Activated CD8-positive, alpha-beta T cell treated with anti-CD3 and anti-CD28 coated beads, Interleukin-2, amount 10 ng/mL, durations not matched to agents 7 days and 5 days (primary cell): ENCODE data around the gene ABTB1. TPM values are rescaled to one million over a fixed set of nuclear protein-coding genes. Genes with fewer than 3 reads are reported as not detected.
"Not testable (repeated sequence)": the region's sequence is repeated elsewhere in the genome, so short reads cannot be mapped to it uniquely, and the experiment has no call there.

Experiments
- ATAC-seq: fragments of 150-1000 bp; cut with Tn5 transposase; one replicate; pipeline ENCODE4 v1.10.0; 2021; ENCODE audit warnings: moderate library complexity
- CTCF ChIA-PET: fragments of 350-600 bp; sonication (Branson Sonifier 250); formaldehyde crosslinking; loops from one replicate; lab custom pipeline; 2021; ENCODE audit warnings: antibody characterized with exemption; lab: Charles Lee
- POLR2A ChIA-PET: fragments of 350-600 bp; sonication (Branson Sonifier 250); formaldehyde crosslinking; loops from one replicate; lab custom pipeline; 2021; ENCODE audit warnings: antibody characterized with exemption; lab: Charles Lee
- DNase-seq: peaks from one replicate; pipeline ENCODE4 v3.0.0-alpha.2; 2020
- H3K27ac Mint-ChIP-seq: one replicate; pipeline ENCODE4 v1.8.0; 2021; ENCODE audit warnings: mild to moderate bottlenecking, mixed read lengths
- H3K27me3 Mint-ChIP-seq: one replicate; pipeline ENCODE4 v1.8.0; 2021; ENCODE audit warnings: low read depth, mixed read lengths
- H3K36me3 Mint-ChIP-seq: one replicate; pipeline ENCODE4 v1.8.0; 2021; ENCODE audit warnings: low read depth, mixed read lengths
- H3K4me1 Mint-ChIP-seq: one replicate; pipeline ENCODE4 v1.8.0; 2021; ENCODE audit warnings: low read depth, mixed read lengths
- H3K4me3 Mint-ChIP-seq: one replicate; pipeline ENCODE4 v1.8.0; 2021; ENCODE audit warnings: mild to moderate bottlenecking, mixed read lengths
- H3K9me3 Mint-ChIP-seq: one replicate; pipeline ENCODE4 v1.8.0; 2022; ENCODE audit warnings: mixed read lengths; ENCODE audit not compliant: insufficient read depth
- total RNA-seq, 2 experiments: library from RNA; stranded (reverse); gene quantifications; one replicate each; pipeline ENCODE4 v1.2.3, GENCODE V29; 2021

Gene ABTB1
- total RNA-seq, 2 experiments from 2014 or later, result 15.6 to 16.5 TPM

DNA sequence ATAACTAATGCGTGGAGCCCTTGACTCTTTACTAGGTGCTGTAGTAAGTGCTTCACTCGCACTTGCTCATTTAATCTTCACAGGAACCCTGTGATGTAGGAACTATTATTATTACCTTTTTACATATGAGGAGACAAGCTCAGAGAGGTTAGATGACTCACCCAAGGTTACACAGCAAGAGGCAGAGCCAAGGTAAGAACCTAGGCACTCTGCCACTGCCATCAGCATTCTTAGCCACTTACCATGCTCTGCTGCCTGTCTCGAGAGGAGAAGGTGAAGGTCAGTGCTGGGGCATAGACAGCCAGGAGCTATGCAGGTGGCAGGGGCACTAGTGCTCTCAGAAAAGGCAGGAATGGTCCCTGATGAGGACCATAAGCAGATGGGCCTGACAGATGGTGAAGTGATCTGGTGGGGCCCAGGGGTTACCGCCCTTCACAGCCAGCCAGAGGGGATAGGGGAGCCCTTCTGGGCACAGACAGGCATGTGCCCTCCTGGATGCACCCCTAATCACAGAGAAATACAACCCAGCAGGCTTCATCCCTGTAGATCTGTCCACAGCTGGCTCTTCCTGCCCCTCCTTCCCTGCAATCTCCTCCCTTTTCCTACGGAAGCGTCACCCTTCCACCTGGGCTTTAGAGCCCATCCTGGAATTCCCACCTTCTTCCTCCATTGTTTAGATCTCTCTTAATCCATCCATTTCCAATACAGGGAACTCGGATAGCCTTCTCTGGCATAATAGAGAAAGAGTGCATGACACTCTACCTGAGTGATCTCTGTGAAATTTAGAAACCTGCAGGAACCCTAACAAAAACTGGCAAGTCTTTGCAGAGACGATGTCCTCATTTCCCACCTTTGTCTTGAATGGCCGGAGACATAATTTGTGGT is 26.9 kb downstream of the ABTB1 start:
- Mint-ChIP-seq H3K27ac (no peak overlapping the region), H3K27me3 (peaks cover 7% of the 10 kb centered on the region), H3K9me3 (no peaks in the 10 kb centered on the region), H3K4me1 (peaks cover 12% of the 10 kb centered on the region), H3K36me3 (no peaks in the 10 kb centered on the region), H3K4me3 (no peak overlapping the region)
- no peak for ATAC-seq
- no peak for DNase-seq
- ChIA-PET POLR2A (no interaction called here), CTCF (interaction anchor here (1.7 kb wide), 1 partner anchor 125 kb away, joined by 7 read pairs; no protein-coding TSS in a partner anchor)

DNA sequence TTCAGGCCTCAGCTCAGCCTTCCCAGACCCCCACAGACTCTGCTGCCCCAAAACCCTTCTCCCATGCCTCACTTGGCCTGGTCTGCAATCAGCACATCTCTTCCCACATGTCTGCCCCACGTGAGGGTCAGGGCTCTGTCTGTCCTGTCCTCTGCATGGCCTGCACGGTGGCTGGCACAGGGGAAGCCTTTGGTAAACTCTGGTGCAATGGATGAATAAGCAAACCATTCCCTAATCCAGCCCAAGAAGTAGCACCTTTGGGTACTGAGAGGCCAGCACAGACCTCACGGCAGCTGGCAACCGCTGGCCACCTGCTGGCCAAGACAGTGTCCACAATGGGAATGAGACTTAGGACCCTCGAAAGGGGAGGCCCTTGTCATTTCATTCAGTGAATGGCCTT is 27.7 kb downstream of the ABTB1 start:
- ChIA-PET POLR2A (no interaction called here), CTCF (no interaction called here)
- Mint-ChIP-seq H3K27ac (no peak overlapping the region), H3K9me3 (no peaks in the 10 kb centered on the region), H3K27me3 (peaks cover 7% of the 10 kb centered on the region), H3K4me3 (no peak overlapping the region), H3K4me1 (peaks cover 12% of the 10 kb centered on the region), H3K36me3 (no peaks in the 10 kb centered on the region)
- DNase-seq (no peak), ATAC-seq (no peak)

DNA sequence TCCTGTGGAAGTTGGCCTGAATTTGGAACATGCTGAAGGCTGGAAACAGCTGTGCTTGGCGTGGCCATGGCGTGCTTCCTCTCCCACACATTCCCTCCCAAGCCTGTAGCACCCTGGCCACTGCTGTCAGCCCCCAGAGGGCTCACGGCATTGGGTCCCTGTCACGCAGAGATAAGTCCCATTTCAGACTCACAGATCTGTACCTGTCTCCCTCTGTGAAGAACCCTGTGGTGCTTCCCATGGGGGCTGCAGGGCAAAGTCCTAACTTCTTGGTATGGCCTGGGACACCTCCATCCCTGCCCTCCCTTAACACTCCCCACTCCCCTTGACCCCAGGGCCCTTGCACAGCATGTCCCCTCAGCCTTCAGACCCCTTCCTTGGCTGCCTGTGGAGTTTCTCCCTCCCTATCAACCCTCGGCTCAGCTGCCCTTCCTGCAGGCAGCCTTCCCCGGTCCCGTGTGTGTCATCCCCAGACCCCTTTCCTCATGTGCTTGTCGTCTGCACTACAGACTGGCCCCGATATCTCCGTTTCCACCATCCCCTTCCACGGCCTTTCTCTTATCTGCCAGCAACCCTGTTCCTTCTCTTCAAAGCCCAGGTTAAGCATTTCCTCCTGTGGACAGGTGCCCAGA is 28.6 kb downstream of the ABTB1 start:
- no peaks in the 10 kb centered on the region for H3K36me3 Mint-ChIP-seq
- DNase-seq, result no peak
- ATAC-seq, result no peak

DNA sequence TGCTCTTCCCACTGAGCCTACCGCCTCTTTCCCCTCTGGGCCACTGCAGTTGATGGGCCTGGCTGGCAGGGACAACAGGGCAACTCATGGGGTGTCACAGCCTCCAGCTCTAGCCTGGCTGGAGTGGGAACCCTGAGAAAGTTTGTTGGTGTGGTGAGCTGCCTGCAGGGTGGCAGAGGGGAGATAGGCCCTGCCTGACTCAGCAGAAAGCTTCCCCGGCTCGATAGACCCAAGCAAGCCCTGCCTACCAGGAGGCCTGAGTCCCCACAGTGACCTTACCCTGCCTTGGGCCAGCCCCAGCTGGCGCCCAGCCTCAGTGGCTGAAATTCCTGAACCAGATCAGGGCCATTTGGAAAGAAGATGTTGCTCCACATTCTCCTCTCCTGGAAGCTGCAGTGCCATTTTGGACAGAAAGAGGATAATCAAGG is 29.4 kb downstream of the ABTB1 start:
- ChIA-PET POLR2A (no interaction called here), CTCF (no interaction called here)
- Mint-ChIP-seq H3K9me3 (no peaks in the 10 kb centered on the region), H3K4me1 (peaks cover 8% of the 10 kb centered on the region), H3K36me3 (no peaks in the 10 kb centered on the region), H3K27ac (no peak overlapping the region), H3K27me3 (peaks cover 7% of the 10 kb centered on the region), H3K4me3 (no peak overlapping the region)
- ATAC-seq, result no peak
- no peak for DNase-seq

More for the DNA sequence above, 28.6 kb downstream of the ABTB1 start:
- POLR2A ChIA-PET, result no interaction called here
- CTCF ChIA-PET, result no interaction called here
- Mint-ChIP-seq H3K4me3 (no peak overlapping the region), H3K9me3 (no peaks in the 10 kb centered on the region), H3K27me3 (peaks cover 7% of the 10 kb centered on the region), H3K27ac (no peak overlapping the region), H3K4me1 (peaks cover 12% of the 10 kb centered on the region)

DNA sequence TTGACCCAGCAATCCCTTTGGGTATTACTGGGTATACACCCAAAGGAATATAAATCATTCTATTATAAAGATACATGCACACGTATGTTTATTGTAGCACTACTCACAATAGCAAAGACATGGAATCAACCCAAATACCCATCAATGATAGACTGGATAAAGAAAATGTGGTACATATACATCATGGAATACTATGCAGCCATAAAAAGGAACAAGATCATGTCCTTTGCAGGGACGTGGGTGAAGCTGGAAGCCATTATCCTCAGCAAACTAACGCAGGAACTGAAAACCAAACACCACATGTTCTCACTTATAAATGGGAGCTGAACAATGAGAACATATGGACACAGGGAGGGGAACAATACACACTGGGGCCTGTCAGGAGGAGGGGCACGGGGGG is 32.1 kb downstream of the ABTB1 start:
- H3K9me3 Mint-ChIP-seq, H3K27ac Mint-ChIP-seq, H3K36me3 Mint-ChIP-seq, H3K4me3 Mint-ChIP-seq, H3K4me1 Mint-ChIP-seq, H3K27me3 Mint-ChIP-seq, POLR2A ChIA-PET, ATAC-seq, DNase-seq: not testable (repeated sequence)
- CTCF ChIA-PET, result interaction anchor here (1.2 kb wide), 1 partner anchor 9 kb away, joined by 3 read pairs; no protein-coding TSS in a partner anchor

DNA sequence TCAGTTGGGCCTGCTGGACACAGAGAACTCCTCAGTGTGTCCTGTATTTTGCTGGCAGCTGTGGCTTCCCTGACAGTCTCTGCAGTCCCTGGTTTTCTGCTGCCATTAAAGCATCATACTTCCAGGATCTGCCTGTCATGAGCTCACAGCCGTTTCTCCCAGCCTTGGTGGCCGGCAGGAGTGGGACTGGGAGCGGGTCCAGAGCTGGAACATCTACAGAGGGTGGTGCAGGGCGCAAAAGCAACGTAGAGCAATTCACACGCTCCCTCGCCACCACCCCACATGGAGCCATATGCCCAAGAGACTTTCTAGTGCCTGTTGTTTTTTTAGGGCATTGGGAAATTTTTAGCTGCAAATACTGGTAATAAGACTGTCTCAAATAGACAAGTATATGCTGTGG is 33.6 kb downstream of the ABTB1 start:
- no peaks in the 10 kb centered on the region for H3K9me3 Mint-ChIP-seq
- H3K4me3 Mint-ChIP-seq, result no peak overlapping the region
- H3K27ac Mint-ChIP-seq, result no peak overlapping the region
- DNase-seq (no peak), ATAC-seq (no peak)
- CTCF ChIA-PET, result no interaction called here
- H3K4me1 Mint-ChIP-seq, result peaks cover 5% of the 10 kb centered on the region
- H3K36me3 Mint-ChIP-seq, result no peaks in the 10 kb centered on the region
- POLR2A ChIA-PET, result interaction anchor here (0.6 kb wide), 1 partner anchor 1555 kb away, joined by 3 read pairs; no protein-coding TSS in a partner anchor
- peaks cover 7% of the 10 kb centered on the region for H3K27me3 Mint-ChIP-seq

DNA sequence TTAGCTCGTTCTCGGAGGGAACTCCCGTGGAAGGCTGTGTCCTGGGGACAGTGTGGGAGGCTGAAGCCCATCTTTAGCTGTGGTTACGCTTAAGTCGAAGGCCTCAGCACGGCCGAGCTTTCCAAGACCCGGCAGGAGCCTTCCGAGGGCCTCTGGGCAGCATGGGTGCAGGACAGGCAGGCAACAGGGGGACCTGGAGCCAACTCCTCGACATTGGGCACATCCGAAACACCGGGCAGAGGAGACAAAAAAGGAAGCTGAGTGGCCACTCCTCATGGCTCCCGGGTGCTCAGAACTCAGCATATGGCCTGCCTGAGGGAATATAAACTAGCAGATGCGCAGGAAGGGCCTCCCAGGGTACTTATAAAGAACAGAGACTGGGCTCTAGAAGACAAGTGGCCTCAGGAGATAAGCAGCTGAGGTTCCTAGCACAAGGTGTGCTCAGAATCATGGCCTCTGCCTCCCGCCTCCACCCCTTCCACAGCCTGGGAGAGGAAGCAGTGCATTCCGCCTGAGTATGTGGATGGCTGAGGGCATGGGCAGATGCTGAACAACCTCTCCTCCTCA is 34.1 kb downstream of the ABTB1 start:
- H3K27me3 Mint-ChIP-seq, result peaks cover 7% of the 10 kb centered on the region
- CTCF ChIA-PET, result interaction anchor here (1.7 kb wide), 1 partner anchor 51 kb away, joined by 3 read pairs; no protein-coding TSS in a partner anchor
- no peaks in the 10 kb centered on the region for H3K36me3 Mint-ChIP-seq
- no peak overlapping the region for H3K4me3 Mint-ChIP-seq
- POLR2A ChIA-PET, result interaction anchor here (0.6 kb wide), 1 partner anchor 1556 kb away, joined by 3 read pairs; no protein-coding TSS in a partner anchor
- H3K9me3 Mint-ChIP-seq, result no peaks in the 10 kb centered on the region
- no peak for ATAC-seq
- H3K4me1 Mint-ChIP-seq, result peaks cover 5% of the 10 kb centered on the region
- no peak overlapping the region for H3K27ac Mint-ChIP-seq
- no peak for DNase-seq

DNA sequence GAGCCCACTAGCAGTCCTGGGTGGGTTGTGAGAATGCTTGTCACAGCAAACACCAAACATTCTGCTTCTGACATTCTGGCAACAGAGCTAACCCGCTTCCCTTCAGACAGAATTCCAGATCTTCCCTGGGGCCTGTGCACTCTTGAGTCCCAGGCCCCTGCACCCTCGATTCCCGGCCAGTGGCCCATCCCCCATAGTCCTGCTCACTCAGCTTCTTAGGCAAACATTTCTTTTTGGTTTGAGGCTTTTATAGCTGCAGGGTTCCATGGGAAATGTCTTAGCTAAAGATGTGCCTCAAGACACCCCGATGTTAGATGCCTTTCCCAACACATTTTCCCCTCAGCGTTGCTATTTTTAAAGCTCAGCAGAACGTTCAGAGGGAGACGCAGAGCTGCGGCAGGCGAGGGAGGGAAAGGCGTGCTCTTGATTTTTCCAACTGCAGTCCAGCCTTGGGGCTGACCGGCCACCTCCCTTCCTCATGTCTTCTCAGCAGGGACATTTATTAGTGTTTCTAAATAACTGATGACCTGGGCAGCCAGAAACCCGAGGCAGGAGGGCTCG is 35.2 kb downstream of the ABTB1 start:
- CTCF ChIA-PET, result interaction anchor here (0.8 to 1.7 kb wide), 4 partner anchors 11 to 133 kb away, joined by 3 read pairs; no protein-coding TSS in a partner anchor
- Mint-ChIP-seq H3K36me3 (no peaks in the 10 kb centered on the region), H3K4me1 (peaks cover 5% of the 10 kb centered on the region), H3K27me3 (peaks cover 7% of the 10 kb centered on the region), H3K4me3 (no peak overlapping the region), H3K9me3 (no peaks in the 10 kb centered on the region), H3K27ac (no peak overlapping the region)
- POLR2A ChIA-PET, result no interaction called here
- no peak for DNase-seq
- ATAC-seq, result no peak

DNA sequence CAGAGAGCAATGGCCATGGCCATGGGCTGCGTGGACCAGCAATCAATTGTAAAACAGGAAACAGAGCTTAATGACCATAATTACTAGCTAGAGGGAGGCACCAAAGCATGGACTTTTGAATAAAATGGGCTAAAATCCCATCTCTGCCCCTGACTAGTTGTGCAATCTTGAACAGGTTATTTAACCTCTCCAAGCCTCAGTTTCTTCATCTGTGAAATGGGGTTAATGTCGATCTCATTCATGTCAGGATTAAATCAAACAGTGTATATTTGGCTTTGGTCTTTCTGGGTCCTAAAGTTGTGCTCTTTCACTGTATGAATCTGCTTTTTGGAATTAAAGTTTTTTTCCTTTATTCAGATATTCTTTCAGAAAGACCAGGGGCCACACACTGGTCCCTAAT is 36.1 kb downstream of the ABTB1 start:
- H3K27me3 Mint-ChIP-seq, result peaks cover 4% of the 10 kb centered on the region
- H3K9me3 Mint-ChIP-seq, result no peaks in the 10 kb centered on the region
- CTCF ChIA-PET, result interaction anchor here (1.4 to 1.7 kb wide), 2 partner anchors 12 to 49 kb away, joined by 3 read pairs; no protein-coding TSS in a partner anchor
- DNase-seq (no peak), ATAC-seq (no peak)
- POLR2A ChIA-PET, result no interaction called here
- peaks cover 5% of the 10 kb centered on the region for H3K4me1 Mint-ChIP-seq
- no peak overlapping the region for H3K27ac Mint-ChIP-seq
- no peaks in the 10 kb centered on the region for H3K36me3 Mint-ChIP-seq
- no peak overlapping the region for H3K4me3 Mint-ChIP-seq

DNA sequence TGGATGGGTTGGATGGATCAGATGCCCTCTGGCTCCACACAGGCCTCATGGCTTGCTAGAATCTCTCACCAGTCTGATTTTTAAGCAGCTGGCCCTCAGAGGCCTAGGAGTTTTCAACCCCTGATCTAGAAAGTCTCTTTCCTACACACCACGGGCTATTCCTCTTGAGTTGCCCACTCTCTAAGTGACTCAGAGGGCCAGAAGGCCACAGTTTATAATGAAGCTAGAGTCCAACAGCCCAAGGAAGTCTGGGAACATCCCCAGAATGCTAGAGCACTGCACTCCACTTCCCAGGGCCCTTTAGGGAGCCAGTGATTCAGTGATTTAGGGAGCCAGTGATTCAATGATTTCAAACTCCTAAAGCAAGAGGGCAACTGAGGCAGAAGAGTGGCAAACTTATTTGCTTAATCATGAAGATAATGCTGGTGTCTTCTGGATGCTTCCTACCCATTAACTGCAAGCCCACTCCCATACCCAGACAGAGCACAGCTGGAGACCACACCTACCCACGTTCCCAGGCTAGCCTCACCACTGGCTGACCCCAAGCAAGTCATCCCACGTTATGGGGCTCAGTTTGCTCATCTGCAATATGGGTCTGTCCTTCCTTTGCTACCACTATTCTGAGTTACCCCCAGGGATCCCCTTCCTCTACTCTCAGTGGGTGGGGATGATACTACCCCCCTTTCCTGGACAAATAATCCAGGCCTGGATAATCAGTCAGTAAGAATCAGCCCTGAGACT is 36.7 kb downstream of the ABTB1 start:
- Mint-ChIP-seq H3K4me3 (no peak overlapping the region), H3K36me3 (no peaks in the 10 kb centered on the region), H3K4me1 (peaks cover 2% of the 10 kb centered on the region), H3K9me3 (no peaks in the 10 kb centered on the region), H3K27me3 (peaks cover 1% of the 10 kb centered on the region), H3K27ac (no peak overlapping the region)
- no peak for ATAC-seq
- DNase-seq, result no peak
- CTCF ChIA-PET, result no interaction called here
- POLR2A ChIA-PET, result no interaction called here
